Measurements from ENCODE around the gene HMGN4. TPM values are rescaled to one million over a fixed set of nuclear protein-coding genes. Genes with fewer than 3 reads are reported as not detected.
A peak's percentile ranks its signal among the peaks of the same experiment; 100 is the strongest.

HMGN4 gene
- total and polyA plus RNA-seq, 9 of the 15 experiments (the other 6 are each of a cell fraction or from before 2014, with no cell fraction given) = 35.4 to 134 (median 94.1) TPM

- TF ChIP-seq ZNF121 (CRISPR knock-in tag; conservative IDR thresholded peaks at IDR 0.05) = no peak
- no peak; the same call in 1 of the 2 replicates for TF ChIP-seq POLR2G (IDR thresholded peaks at IDR 0.05; ENCODE audit: low read depth, low read length)
- TF ChIP-seq GTF2E2 (tag; IDR thresholded peaks at IDR 0.05) = 0 out of 2 replicates have a peak, but pooled peaks have one; percentile 8
- TF ChIP-seq BCL6 (CRISPR knock-in tag; IDR thresholded peaks at IDR 0.05) = no peak
- TF ChIP-seq CHD4 (IDR thresholded peaks at IDR 0.05; ENCODE audit: insufficient read depth, insufficient replicate concordance, low read depth, low read length, poor library complexity, severe bottlenecking) = no peak
- 0 out of 2 replicates have a peak, but pooled peaks have one; percentile 10 for TF ChIP-seq ZNF668 (CRISPR knock-in tag; IDR thresholded peaks at IDR 0.05)
- no peak for TF ChIP-seq SMAD1 (IDR thresholded peaks at IDR 0.05; ENCODE audit: low read depth, low read length, partially characterized antibody)
Observed at GRCh38 chr6:26570027-26570809, 32.1 kb downstream of the HMGN4 start (continued).

- H3K36me3 ChIP-seq (ENCODE audit: control insufficient read depth, insufficient read depth, low read length) = no peaks in the 10 kb centered on the region
- DNase-seq (ENCODE audit: extremely low read depth in 1 of 4, low spot score in 3 of 4) (peak; percentile 70 to 97 (median 83)), ATAC-seq (peak; percentile 45), FAIRE-seq (peak; percentile 88)
- peak overlapping the region; percentile 98 for H3K4me2 ChIP-seq (ENCODE audit: insufficient read depth, low read length)
- peak overlapping the region; percentile 92 for H3K27ac ChIP-seq (ENCODE audit: extremely low read depth, low read depth, low read length)
- no peaks in the 10 kb centered on the region for H3K27me3 ChIP-seq (ENCODE audit: control insufficient read depth in 2 of 2, insufficient read depth in 2 of 2, low read length in 2 of 2)
- peak overlapping the region; percentile 99 for H2AFZ ChIP-seq (ENCODE audit: low read depth, low read length)
- TSS peak; percentile 93 for BruUV-seq (replicated peaks)
- H3K4me1 ChIP-seq (replicated peaks in 1 of 2; ENCODE audit: control insufficient read depth in 2 of 2, insufficient read depth in 2 of 2, low read length in 2 of 2) = peaks cover 7 to 15% of the 10 kb centered on the region in 2 experiments; a peak in 4 of 5 replicates
- intact Hi-C loops (cut with micrococcal nuclease) = loop anchor here (1.0 to 5.0 kb wide), 4 partner anchors 24 to 508 kb away; no protein-coding TSS in a partner anchor
- H3K9me3 ChIP-seq (replicated peaks; ENCODE audit: control insufficient read depth, insufficient read depth, low read depth, low read length) = no peaks in the 10 kb centered on the region
- WGBS (ENCODE audit: insufficient coverage, low coverage, missing lambda C conversion rate) = under 1% methylated on average over 24 of the region's 24 CpGs
- peak overlapping the region; percentile 87 to 92; a peak in 3 of 4 replicates for H3K9ac ChIP-seq (ENCODE audit: insufficient read depth in 1 of 2, low read depth in 2 of 2, low read length in 2 of 2)
- peak overlapping the region; percentile 75 for H3K4me3 ChIP-seq
- in situ Hi-C loops (cut with MboI) = loop anchor here (10.0 to 25.0 kb wide), 2 partner anchors 237 to 384 kb away; a partner anchor contains a TSS
- no peaks in the 10 kb centered on the region for H3K9me1 ChIP-seq (ENCODE audit: control insufficient read depth, insufficient read depth, low read length)
- ChIA-PET CTCF (ENCODE audit: low intra/inter-chr PET ratio) (interaction anchor here (0.7 to 2.3 kb wide), 4 partner anchors 21 to 25 kb away, joined by 4 to 8 read pairs (median 6); partner anchors contain the start of gene ABT1), POLR2A (interaction anchor here (0.5 to 11.9 kb wide), 28 partner anchors 14 to 663 kb away, joined by 3 to 141 read pairs (median 5); a partner anchor contains a TSS)
- H4K20me1 ChIP-seq (replicated peaks; ENCODE audit: control insufficient read depth, insufficient read depth, low read length) = no peaks in the 10 kb centered on the region
- no peaks in the 10 kb centered on the region for H3K79me2 ChIP-seq (ENCODE audit: control insufficient read depth, insufficient read depth, low read length)
- TF ChIP-seq HLTF (IDR thresholded peaks at IDR 0.05) (peak; percentile 88), ETV6 (IDR thresholded peaks at IDR 0.05; ENCODE audit: borderline replicate concordance in 1 of 2, low read depth in 2 of 2, low read length in 1 of 2) (peak; percentile 53 to 61; a peak in 2 of 4 replicates), ETV6 (CRISPR knock-in tag; IDR thresholded peaks at IDR 0.05; ENCODE audit: borderline replicate concordance) (0 out of 2 replicates have a peak, but pooled peaks have one; percentile 49), SMARCE1 (IDR thresholded peaks at IDR 0.05) (peak; percentile 92), NFIC (IDR thresholded peaks at IDR 0.05) (peak; percentile 89)
- TF ChIP-seq, protein P1, sequence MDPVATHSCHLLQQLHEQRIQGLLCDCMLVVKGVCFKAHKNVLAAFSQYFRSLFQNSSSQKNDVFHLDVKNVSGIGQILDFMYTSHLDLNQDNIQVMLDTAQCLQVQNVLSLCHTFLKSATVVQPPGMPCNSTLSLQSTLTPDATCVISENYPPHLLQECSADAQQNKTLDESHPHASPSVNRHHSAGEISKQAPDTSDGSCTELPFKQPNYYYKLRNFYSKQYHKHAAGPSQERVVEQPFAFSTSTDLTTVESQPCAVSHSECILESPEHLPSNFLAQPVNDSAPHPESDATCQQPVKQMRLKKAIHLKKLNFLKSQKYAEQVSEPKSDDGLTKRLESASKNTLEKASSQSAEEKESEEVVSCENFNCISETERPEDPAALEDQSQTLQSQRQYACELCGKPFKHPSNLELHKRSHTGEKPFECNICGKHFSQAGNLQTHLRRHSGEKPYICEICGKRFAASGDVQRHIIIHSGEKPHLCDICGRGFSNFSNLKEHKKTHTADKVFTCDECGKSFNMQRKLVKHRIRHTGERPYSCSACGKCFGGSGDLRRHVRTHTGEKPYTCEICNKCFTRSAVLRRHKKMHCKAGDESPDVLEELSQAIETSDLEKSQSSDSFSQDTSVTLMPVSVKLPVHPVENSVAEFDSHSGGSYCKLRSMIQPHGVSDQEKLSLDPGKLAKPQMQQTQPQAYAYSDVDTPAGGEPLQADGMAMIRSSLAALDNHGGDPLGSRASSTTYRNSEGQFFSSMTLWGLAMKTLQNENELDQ (CRISPR knock-in tag; IDR thresholded peaks at IDR 0.05; ENCODE audit: borderline replicate concordance) = no peak
- TF ChIP-seq, protein P2, sequence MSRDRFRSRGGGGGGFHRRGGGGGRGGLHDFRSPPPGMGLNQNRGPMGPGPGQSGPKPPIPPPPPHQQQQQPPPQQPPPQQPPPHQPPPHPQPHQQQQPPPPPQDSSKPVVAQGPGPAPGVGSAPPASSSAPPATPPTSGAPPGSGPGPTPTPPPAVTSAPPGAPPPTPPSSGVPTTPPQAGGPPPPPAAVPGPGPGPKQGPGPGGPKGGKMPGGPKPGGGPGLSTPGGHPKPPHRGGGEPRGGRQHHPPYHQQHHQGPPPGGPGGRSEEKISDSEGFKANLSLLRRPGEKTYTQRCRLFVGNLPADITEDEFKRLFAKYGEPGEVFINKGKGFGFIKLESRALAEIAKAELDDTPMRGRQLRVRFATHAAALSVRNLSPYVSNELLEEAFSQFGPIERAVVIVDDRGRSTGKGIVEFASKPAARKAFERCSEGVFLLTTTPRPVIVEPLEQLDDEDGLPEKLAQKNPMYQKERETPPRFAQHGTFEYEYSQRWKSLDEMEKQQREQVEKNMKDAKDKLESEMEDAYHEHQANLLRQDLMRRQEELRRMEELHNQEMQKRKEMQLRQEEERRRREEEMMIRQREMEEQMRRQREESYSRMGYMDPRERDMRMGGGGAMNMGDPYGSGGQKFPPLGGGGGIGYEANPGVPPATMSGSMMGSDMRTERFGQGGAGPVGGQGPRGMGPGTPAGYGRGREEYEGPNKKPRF (IDR thresholded peaks at IDR 0.05; ENCODE audit: low read depth, low read length) = no peak
Observed at GRCh38 chr6:26571592-26572296, 33.6 kb downstream of the HMGN4 start.

All from K562 (cell line).